ENCODE data around the gene ATP5MG.
"Not testable (repeated sequence)": the region's sequence is repeated elsewhere in the genome, so short reads cannot be mapped to it uniquely, and the experiment has no call there.

The ATP5MG gene, protein sequence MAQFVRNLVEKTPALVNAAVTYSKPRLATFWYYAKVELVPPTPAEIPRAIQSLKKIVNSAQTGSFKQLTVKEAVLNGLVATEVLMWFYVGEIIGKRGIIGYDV

DNA sequence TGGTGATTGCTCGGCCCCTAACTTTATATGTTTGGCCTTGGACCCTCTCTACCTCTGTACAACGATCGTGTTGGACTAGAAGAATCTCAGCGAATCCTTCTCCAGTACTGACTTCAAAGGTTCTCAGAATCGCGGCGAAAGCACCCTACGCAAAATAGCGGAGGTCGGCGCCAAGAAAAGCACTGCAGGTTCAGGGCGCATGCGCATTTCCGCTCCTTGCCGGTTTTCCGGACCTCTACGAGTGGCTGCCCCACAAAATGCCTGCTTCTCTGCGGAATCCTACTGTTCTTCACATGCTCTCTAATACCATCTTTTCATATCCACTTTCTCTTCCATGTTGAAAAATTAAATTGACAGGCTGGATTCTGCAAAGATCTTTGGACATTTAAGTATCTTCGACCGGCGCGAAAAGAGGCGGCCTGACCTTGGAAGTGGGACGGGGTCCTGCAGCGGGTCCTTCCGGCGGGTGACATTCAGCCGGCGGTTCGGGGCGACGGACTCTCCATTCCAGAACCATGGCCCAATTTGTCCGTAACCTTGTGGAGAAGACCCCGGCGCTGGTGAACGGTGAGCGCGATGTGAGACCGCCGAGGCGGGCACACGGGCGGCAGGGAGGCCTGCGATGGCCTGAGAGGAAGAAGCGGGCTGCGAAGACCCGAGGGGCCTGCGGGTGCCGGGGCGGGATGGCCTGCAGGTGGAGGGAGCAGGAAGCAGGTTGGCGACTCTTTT is at the start of gene ATP5MG:
Gene ATP5MG, plus strand, starts transcription at position 456 of the 729 bp plus-strand sequence. Its CDS starts 60 bp downstream, at position 516.
- peak; percentile 87 for DNase-seq (ENCODE audit: low read depth)

DNA sequence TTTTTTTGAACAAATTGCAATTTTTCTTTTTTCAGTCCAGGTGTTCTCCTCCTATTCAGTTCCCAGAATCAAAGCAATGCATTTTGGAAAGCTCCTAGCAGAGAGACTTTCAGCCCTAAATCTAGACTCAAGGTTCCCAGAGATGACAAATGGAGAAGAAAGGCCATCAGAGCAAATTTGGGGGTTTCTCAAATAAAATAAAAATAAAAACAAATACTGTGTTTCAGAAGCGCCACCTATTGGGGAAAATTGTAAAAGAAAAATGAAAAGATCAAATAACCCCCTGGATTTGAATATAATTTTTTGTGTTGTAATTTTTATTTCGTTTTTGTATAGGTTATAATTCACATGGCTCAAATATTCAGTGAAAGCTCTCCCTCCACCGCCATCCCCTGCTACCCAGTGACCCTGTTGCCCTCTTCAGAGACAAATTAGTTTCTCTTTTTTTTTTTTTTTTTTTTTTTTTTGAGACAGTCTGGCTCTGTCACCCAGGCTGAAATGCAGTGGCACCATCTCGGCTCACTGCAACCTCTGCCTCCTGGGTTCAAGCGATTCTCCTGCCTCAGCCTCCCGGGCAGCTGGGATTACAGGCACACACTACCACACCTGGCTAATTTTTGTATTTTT is 48.2 kb upstream of the ATP5MG start:
- no peak for DNase-seq (ENCODE audit: low read depth)

- no peak for DNase-seq (ENCODE audit: low read depth)
Observed at GRCh38 chr11:118358071-118358470, 43.3 kb upstream of the ATP5MG start.

GRCh38 chr11:118359295-118359958 is 42.0 kb upstream of the ATP5MG start, which contains the start of gene UBE4A:
UBE4A (plus strand) TSS chr11:118359600; CDS start chr11:118365081, 5,481 bp downstream.
- peak; percentile 98 for DNase-seq (ENCODE audit: low read depth)

- DNase-seq (ENCODE audit: low read depth) = no peak
Observed at GRCh38 chr11:118364956-118365615, 36.3 kb upstream of the ATP5MG start.

- DNase-seq (ENCODE audit: low read depth) = no peak
Observed at GRCh38 chr11:118366287-118366686, 35.1 kb upstream of the ATP5MG start.

DNA sequence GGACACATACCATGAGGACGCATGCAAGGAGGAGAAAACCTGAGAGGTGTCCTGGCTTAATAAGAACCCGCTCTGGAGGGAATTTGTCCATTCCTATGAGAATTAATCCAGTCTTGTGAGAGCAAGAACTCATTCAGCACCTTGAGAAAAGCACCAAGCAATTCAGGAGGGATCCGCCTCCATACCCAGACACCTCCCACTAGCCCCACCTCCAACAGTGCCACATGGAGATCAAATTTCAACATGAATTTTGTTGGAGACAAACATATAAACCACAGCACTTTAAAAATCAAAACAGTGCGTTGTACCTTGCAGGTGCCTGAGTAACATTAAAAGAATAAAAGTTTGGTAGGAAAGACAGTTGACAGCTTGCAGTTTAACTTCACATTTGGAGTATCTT is 30.6 kb upstream of the ATP5MG start:
- DNase-seq (ENCODE audit: low read depth) = no peak

GRCh38 chr11:118373263-118373662 is 28.1 kb upstream of the ATP5MG start:
- no peak for DNase-seq (ENCODE audit: low read depth)

DNA sequence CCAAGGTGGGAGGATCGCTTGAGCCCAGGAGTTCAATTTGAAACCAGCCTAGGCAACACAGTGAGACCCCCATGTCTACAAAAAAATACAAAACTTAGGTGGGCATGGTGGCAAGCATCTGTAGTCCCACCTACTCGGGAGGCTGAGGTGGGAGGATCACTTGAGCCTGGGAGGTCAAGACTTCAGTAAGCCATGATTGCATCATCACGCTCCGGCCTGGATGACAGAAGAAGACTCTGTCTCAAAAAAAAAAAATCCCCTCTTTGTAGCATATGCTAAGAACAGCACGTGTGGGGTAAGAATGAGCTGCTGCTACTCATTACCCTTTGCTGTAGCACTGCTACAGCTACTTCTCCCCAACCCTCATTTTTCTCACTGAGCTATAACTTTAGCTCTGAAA is 27.5 kb upstream of the ATP5MG start:
- no peak for DNase-seq (ENCODE audit: low read depth)

DNA sequence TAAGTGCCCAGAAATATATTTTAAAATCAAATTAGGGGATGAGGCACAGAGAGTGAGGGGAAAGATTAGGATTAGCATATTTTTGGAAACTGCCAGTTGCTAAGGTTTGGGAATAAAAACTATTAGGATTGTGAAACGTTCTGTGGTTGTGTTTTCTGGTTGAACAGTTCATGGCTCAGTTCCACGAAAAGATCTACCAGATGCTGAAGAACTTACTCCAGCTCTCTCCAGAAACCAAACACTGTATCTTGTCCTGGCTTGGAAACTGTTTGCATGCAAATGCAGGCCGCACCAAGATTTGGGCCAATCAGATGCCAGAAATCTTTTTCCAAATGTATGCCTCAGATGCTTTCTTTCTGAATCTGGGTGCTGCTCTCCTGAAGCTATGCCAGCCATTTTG is 26.7 kb upstream of the ATP5MG start:
- no peak for DNase-seq (ENCODE audit: low read depth)

GRCh38 chr11:118375978-118376377 is 25.4 kb upstream of the ATP5MG start:
- DNase-seq (ENCODE audit: low read depth) = no peak

GRCh38 chr11:118379497-118379896 is 21.9 kb upstream of the ATP5MG start:
- no peak for DNase-seq (ENCODE audit: low read depth)

DNA sequence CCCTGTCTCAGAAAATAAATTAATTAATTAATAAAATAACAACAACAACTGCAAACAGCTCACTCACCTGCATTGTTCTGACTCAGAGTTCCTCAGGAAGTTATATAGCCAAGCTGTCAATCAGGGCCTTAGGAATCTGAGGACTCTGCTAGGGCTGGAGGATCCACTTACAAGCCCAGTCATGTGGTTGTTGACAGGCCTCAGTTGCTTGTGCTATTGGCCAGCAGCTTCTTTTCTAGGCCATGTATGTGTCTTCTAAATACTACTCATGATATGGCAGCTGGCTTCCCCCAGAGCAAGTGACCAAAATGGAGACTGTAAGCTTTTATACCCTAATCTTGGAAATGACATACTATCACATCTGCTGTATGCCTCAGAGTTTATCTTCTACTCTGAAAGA is 20.8 kb upstream of the ATP5MG start:
- no peak for DNase-seq (ENCODE audit: low read depth)

DNA sequence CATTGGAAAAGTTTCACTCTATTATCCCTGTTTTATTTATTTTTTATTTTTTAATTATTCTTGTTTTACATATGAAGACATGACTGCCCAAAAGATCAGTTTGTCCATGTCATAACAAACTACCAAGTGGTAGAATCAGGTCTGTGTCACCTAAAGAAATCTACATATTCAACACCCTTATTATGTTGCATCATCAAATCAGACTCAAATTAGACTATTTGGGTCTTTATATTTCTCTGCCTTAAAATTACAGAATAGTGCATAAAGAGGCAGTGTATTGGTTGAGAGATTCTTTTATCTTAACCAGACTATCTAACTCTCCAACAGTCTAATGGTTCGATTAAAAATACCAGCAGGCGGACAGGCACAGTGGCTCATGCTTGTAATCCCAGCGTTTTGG is 18.5 kb upstream of the ATP5MG start:
- no peak for DNase-seq (ENCODE audit: low read depth)

DNA sequence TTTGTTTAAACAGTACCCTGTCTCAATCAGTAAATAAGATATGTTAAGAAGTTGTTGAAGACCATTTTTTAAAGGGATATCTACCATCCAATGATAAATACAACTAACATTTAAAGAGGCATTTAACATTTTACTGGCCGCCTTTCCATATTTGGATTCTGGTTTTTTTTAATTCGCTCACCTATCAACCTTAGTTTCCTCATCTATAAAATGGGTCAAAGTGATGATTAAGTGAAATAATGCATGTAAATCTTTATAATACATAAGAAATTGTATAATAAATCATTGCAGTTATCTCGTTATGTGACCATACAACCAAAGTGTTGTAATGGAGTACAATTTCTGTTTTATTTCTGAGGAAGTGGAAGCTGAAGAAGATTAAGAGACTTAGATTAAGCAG is 17.7 kb upstream of the ATP5MG start:
- DNase-seq (ENCODE audit: low read depth) = no peak

- DNase-seq (ENCODE audit: low read depth) = no peak
Observed at GRCh38 chr11:118396097-118396501, 5.3 kb upstream of the ATP5MG start.

DNA sequence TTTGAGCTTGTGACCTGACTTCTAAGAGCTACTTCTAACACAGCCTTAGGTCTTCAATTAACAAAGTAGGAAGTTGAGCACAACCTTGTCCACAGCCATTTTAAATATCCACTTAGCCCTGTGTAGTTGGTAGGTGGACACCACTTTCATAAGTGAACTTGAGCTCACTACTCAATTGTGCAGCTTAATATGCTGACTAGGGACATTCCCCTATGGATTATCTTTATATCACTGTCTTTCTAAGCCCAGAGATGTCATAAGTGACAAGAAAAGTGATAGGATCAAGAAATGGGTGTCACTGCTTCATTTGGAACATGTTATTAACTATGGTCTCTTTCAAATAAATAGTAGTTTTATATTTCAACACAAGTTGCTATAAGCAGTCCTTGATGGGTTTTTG is 4.0 kb upstream of the ATP5MG start:
- DNase-seq (ENCODE audit: low read depth) = no peak

- DNase-seq (ENCODE audit: low read depth) = peak; percentile 25
Observed at GRCh38 chr11:118398791-118399559, 2.4 kb upstream of the ATP5MG start.

DNA sequence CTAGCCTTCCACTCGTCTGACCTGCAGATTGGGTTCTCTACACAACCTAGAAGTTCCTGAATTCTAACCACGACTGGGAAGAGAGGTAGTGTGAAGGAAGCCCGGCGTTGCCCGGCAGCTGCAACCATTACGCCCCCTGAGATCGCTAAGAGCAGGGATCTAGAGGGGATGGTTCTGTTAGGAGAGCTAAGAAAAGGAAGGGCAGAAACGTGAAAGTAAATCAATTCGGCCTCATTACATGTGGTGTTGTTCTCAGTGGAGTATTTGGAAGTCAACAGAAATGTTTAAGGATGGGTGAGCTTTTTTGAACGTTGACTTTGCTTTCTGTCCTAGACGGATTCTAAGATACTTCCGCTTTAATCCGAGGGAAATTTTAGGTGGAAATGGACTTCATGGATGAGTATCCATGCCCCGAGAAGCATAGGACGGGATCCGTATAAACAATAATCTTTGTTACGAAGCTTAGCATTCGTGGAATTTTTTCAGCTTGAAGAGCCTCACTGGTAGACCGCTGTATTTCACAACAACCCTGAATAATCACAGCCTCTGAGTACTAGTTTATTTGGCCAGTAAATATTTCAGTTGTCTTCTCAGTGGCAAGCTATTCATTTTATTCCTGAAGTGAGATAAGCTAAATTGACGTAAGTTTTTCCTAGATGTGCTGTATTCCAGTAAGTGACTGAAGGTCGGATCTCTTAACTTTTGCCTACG is 629 bp downstream of the ATP5MG start:
- DNase-seq (ENCODE audit: low read depth) = no peak

DNA sequence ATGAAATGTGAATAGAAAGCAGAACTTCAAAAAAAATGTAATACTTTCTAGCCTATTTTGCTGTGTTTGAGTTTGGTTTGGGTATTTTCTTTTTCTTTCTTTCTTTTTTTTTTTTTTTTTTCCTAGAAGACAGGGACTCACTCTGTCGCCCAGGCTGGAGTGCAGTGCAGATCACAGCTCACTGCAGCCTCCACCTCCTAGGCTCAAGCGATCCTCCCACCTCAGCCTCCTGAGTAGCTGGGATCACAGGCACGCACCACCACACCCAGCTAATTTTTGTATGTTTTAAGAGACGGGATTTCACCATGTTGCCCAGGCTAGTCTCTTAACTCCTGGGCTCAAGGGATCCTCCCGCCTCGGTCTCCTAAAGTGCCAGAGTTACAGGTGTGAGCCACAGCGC is 1.2 kb downstream of the ATP5MG start:
- not testable (repeated sequence) for DNase-seq (ENCODE audit: low read depth)

DNA sequence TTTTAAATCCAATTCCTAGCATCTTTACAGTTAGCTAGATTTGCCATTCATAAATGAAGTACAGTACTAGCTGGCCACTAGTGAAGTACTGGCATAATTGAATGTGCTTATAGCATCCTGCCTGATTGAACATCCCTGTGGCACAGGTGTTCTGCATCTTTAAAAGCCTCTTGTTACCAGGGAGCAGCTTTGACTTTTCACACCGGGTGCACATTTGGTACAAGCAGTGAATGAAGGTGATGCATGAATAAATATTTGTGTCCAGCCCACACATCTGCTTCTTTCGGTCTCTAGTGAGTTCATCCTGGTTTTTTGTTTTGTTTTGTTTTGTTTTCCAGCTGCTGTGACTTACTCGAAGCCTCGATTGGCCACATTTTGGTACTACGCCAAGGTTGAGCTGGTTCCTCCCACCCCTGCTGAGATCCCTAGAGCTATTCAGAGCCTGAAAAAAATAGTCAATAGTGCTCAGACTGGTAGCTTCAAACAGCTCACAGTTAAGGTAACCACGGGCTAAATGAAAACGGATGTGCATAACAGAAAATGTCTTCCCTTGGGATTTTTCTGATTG is 5.3 kb downstream of the ATP5MG start:
- DNase-seq (ENCODE audit: low read depth) = no peak

Data from activated T-cell treated with anti-CD3 and anti-CD28 coated beads for 24 hours (primary cell).